Thyroid gland (tissue), 4 donors: Measurements from ENCODE around the gene B3GALT6.

Experiments
- POLR2A ChIP-seq, 2 donors: fragments of 450-650 bp; IDR thresholded peaks; one replicate each; pipeline ENCODE4 v1.6.1; 2017; ENCODE audit warnings: antibody characterized with exemption in 2 of 2, mild to moderate bottlenecking in 2 of 2, moderate library complexity in 1 of 2
- TF ChIP-seq, protein P1 (sequence below), 6 experiments: fragments of 200-600 bp in 3 of 6; fragments of 450-650 bp in 3 of 6; sonication (generic) in 3 of 6; IDR thresholded peaks; one replicate each; pipeline ENCODE4 v1.5.1; 2016 to 2019; ENCODE audit warnings: antibody characterized with exemption in 6 of 6, mild to moderate bottlenecking in 2 of 6, inconsistent platforms in 1 of 6, moderate library complexity in 1 of 6

DNA sequence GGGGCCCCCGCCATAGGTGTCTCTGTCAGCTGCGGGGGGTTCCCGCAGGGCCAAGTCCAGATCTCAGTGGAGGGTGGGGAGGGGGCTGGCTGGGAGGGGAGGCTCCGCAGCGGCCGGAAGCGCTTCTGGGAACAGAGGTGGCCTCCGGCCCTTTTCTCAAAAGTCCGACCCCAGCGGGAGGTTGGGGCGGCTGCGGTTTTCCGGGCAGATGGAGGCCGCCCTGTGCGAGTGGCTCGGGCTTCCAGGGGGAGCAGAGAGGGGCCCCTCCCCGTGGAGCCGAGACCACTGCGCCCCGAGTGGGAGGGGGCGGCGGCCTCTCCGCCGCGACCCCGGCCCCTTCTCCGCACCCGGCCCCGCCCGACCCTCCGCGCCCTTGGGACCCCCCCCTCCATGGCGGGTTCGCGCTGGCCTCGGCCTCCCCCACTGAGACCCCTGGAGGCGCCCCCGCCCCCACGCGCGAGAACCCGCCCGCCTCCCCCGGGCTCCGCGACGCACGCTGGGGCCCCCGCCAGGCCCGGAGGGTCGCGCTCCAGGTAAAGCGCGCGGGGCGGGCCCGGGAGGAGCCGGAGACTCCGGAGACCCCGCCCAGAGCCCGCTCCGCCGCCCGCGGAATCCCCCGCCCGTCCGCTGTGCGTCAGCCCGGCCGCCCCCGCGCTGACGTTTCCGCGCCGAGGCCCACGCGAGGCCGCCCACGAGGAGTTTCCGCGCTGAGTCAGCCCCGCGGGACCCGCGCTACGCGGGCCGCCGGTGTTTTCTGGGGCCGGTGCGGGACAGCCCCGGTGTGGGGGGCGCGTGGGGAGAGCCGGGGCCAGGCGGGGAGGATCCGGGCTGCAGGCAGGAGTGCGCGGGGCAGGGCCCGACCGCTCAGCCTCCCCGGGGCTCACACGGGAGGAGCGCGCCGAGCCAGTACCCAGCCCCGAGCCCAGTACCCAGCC lies 30.9 kb upstream of the B3GALT6 start:
- TF ChIP-seq, protein P1, sequence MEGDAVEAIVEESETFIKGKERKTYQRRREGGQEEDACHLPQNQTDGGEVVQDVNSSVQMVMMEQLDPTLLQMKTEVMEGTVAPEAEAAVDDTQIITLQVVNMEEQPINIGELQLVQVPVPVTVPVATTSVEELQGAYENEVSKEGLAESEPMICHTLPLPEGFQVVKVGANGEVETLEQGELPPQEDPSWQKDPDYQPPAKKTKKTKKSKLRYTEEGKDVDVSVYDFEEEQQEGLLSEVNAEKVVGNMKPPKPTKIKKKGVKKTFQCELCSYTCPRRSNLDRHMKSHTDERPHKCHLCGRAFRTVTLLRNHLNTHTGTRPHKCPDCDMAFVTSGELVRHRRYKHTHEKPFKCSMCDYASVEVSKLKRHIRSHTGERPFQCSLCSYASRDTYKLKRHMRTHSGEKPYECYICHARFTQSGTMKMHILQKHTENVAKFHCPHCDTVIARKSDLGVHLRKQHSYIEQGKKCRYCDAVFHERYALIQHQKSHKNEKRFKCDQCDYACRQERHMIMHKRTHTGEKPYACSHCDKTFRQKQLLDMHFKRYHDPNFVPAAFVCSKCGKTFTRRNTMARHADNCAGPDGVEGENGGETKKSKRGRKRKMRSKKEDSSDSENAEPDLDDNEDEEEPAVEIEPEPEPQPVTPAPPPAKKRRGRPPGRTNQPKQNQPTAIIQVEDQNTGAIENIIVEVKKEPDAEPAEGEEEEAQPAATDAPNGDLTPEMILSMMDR (IDR thresholded peaks at IDR 0.05), result no peak
- TF ChIP-seq POLR2A (IDR thresholded peaks at IDR 0.05), result no peak
